ENCODE measurements around the gene NEO1.

NEO1 gene

GRCh38 chr15:73335471-73335870 lies 283.2 kb downstream of the NEO1 start:
- Histone ChIP-seq H3K9me3 (ENCODE audit: control insufficient read depth, low read length) (no peaks in the 10 kb centered on the region), H4K91ac (ENCODE audit: low read length) (no peak overlapping the region), H3K18ac (ENCODE audit: low read depth in 1 of 2, low read length in 2 of 2) (no peak overlapping the region), H3K4me3 (ENCODE audit: insufficient read depth in 1 of 2, low read depth in 1 of 2, low read length in 2 of 2) (no peak overlapping the region), H4K8ac (ENCODE audit: low read length) (no peak overlapping the region), H2BK12ac (ENCODE audit: low read length in 2 of 2) (no peak overlapping the region), H3K79me1 (replicated peaks; ENCODE audit: low read length, poor library complexity, severe bottlenecking) (no peaks in the 10 kb centered on the region), H3K4me2 (ENCODE audit: low read length, poor library complexity, severe bottlenecking) (no peak overlapping the region), H3K27me3 (ENCODE audit: control insufficient read depth in 1 of 2, insufficient read depth in 1 of 2, low read length in 2 of 2) (peaks cover 32 to 58% of the 10 kb centered on the region in 2 experiments), H2BK5ac (ENCODE audit: low read depth, low read length, poor library complexity, severe bottlenecking) (no peak overlapping the region), H3K27ac (ENCODE audit: low read length, poor library complexity, severe bottlenecking) (no peak overlapping the region), H3K23ac (ENCODE audit: low read length in 2 of 2) (no peak overlapping the region), H3K4me1 (ENCODE audit: control insufficient read depth, insufficient read depth, low read depth, low read length) (no peaks in the 10 kb centered on the region), H2BK120ac (ENCODE audit: low read depth, low read length) (no peak overlapping the region), H2BK15ac (ENCODE audit: low read depth, poor library complexity, severe bottlenecking) (no peak overlapping the region), H3K4ac (ENCODE audit: low read depth in 1 of 2, low read length in 2 of 2) (no peak overlapping the region), H2AK5ac (ENCODE audit: low read length, severe bottlenecking) (no peak overlapping the region), H3K36me3 (ENCODE audit: control insufficient read depth in 1 of 2, insufficient read depth in 2 of 2, low read depth in 1 of 2, low read length in 2 of 2) (no peaks in the 10 kb centered on the region), H2AFZ (ENCODE audit: low read depth, low read length) (no peak overlapping the region), H3K14ac (ENCODE audit: low read length in 2 of 2) (no peak overlapping the region), H3K9ac (ENCODE audit: low read length) (no peak overlapping the region)
- WGBS: 77% methylated on average over 5 of the region's 5 CpGs
- no peak for DNase-seq

- Histone ChIP-seq H4K8ac (ENCODE audit: low read length) (no peak overlapping the region), H2BK120ac (ENCODE audit: low read depth, low read length) (no peak overlapping the region), H3K4me1 (ENCODE audit: control insufficient read depth, insufficient read depth, low read depth, low read length) (no peaks in the 10 kb centered on the region), H3K27ac (ENCODE audit: low read length, poor library complexity, severe bottlenecking) (no peak overlapping the region), H3K14ac (ENCODE audit: low read length in 2 of 2) (no peak overlapping the region), H2BK12ac (ENCODE audit: low read length in 2 of 2) (no peak overlapping the region), H2BK5ac (ENCODE audit: low read depth, low read length, poor library complexity, severe bottlenecking) (no peak overlapping the region), H3K9ac (ENCODE audit: low read length) (no peak overlapping the region), H3K4me2 (ENCODE audit: low read length, poor library complexity, severe bottlenecking) (no peak overlapping the region), H3K36me3 (ENCODE audit: control insufficient read depth in 1 of 2, insufficient read depth in 2 of 2, low read depth in 1 of 2, low read length in 2 of 2) (no peaks in the 10 kb centered on the region), H2AK5ac (ENCODE audit: low read length, severe bottlenecking) (no peak overlapping the region), H3K4me3 (ENCODE audit: insufficient read depth in 1 of 2, low read depth in 1 of 2, low read length in 2 of 2) (no peak overlapping the region), H3K9me3 (ENCODE audit: control insufficient read depth, low read length) (no peaks in the 10 kb centered on the region), H3K27me3 (ENCODE audit: control insufficient read depth in 1 of 2, insufficient read depth in 1 of 2, low read length in 2 of 2) (peaks cover 32 to 60% of the 10 kb centered on the region in 2 experiments), H2BK15ac (ENCODE audit: low read depth, poor library complexity, severe bottlenecking) (no peak overlapping the region), H3K4ac (ENCODE audit: low read depth in 1 of 2, low read length in 2 of 2) (no peak overlapping the region), H3K79me1 (replicated peaks; ENCODE audit: low read length, poor library complexity, severe bottlenecking) (no peaks in the 10 kb centered on the region), H3K23ac (ENCODE audit: low read length in 2 of 2) (no peak overlapping the region), H2AFZ (ENCODE audit: low read depth, low read length) (no peak overlapping the region), H3K18ac (ENCODE audit: low read depth in 1 of 2, low read length in 2 of 2) (no peak overlapping the region), H4K91ac (ENCODE audit: low read length) (no peak overlapping the region)
- WGBS: 82% methylated on average over 7 of the region's 7 CpGs
- no peak for DNase-seq
These were observed 284.5 kb downstream of the NEO1 start for GRCh38 chr15:73336756-73337155.

- Histone ChIP-seq H3K18ac (ENCODE audit: low read depth in 1 of 2, low read length in 2 of 2) (no peak overlapping the region), H2BK5ac (ENCODE audit: low read depth, low read length, poor library complexity, severe bottlenecking) (no peak overlapping the region), H3K27ac (ENCODE audit: low read length, poor library complexity, severe bottlenecking) (no peak overlapping the region), H3K14ac (ENCODE audit: low read length in 2 of 2) (no peak overlapping the region), H3K36me3 (ENCODE audit: control insufficient read depth in 1 of 2, insufficient read depth in 2 of 2, low read depth in 1 of 2, low read length in 2 of 2) (no peaks in the 10 kb centered on the region), H3K4me3 (ENCODE audit: insufficient read depth in 1 of 2, low read depth in 1 of 2, low read length in 2 of 2) (no peak overlapping the region), H3K4me2 (ENCODE audit: low read length, poor library complexity, severe bottlenecking) (no peak overlapping the region), H2AFZ (ENCODE audit: low read depth, low read length) (no peak overlapping the region), H3K23ac (ENCODE audit: low read length in 2 of 2) (no peak overlapping the region), H3K27me3 (ENCODE audit: control insufficient read depth in 1 of 2, insufficient read depth in 1 of 2, low read length in 2 of 2) (peaks cover 32 to 60% of the 10 kb centered on the region in 2 experiments), H2BK15ac (ENCODE audit: low read depth, poor library complexity, severe bottlenecking) (no peak overlapping the region), H3K4ac (ENCODE audit: low read depth in 1 of 2, low read length in 2 of 2) (no peak overlapping the region), H3K79me1 (replicated peaks; ENCODE audit: low read length, poor library complexity, severe bottlenecking) (no peaks in the 10 kb centered on the region), H3K4me1 (ENCODE audit: control insufficient read depth, insufficient read depth, low read depth, low read length) (no peaks in the 10 kb centered on the region), H3K9me3 (ENCODE audit: control insufficient read depth, low read length) (no peaks in the 10 kb centered on the region), H4K8ac (ENCODE audit: low read length) (no peak overlapping the region), H4K91ac (ENCODE audit: low read length) (no peak overlapping the region), H2BK120ac (ENCODE audit: low read depth, low read length) (no peak overlapping the region), H3K9ac (ENCODE audit: low read length) (no peak overlapping the region), H2BK12ac (ENCODE audit: low read length in 2 of 2) (no peak overlapping the region), H2AK5ac (ENCODE audit: low read length, severe bottlenecking) (no peak overlapping the region)
- DNase-seq: no peak
- WGBS: 94% methylated on average over 8 of the region's 8 CpGs
These were observed 284.9 kb downstream of the NEO1 start for GRCh38 chr15:73337187-73337586.

GRCh38 chr15:73338058-73338457 lies 285.8 kb downstream of the NEO1 start:
- no peak overlapping the region for H2AFZ ChIP-seq (ENCODE audit: low read depth, low read length)
- no peaks in the 10 kb centered on the region for H3K4me1 ChIP-seq (ENCODE audit: control insufficient read depth, insufficient read depth, low read depth, low read length)
- H3K4me2 ChIP-seq (ENCODE audit: low read length, poor library complexity, severe bottlenecking): no peak overlapping the region
- H2BK15ac ChIP-seq (ENCODE audit: low read depth, poor library complexity, severe bottlenecking): no peak overlapping the region
- no peaks in the 10 kb centered on the region for H3K79me1 ChIP-seq (replicated peaks; ENCODE audit: low read length, poor library complexity, severe bottlenecking)
- H3K18ac ChIP-seq (ENCODE audit: low read depth in 1 of 2, low read length in 2 of 2): no peak overlapping the region
- H2BK12ac ChIP-seq (ENCODE audit: low read length in 2 of 2): no peak overlapping the region
- no peak overlapping the region for H3K14ac ChIP-seq (ENCODE audit: low read length in 2 of 2)
- no peak overlapping the region for H3K9ac ChIP-seq (ENCODE audit: low read length)
- H3K27ac ChIP-seq (ENCODE audit: low read length, poor library complexity, severe bottlenecking): no peak overlapping the region
- 90% methylated on average over 6 of the region's 6 CpGs for WGBS
- peaks cover 4% of the 10 kb centered on the region for H3K9me3 ChIP-seq (ENCODE audit: control insufficient read depth, low read length)
- H2AK5ac ChIP-seq (ENCODE audit: low read length, severe bottlenecking): no peak overlapping the region
- H3K4me3 ChIP-seq (ENCODE audit: insufficient read depth in 1 of 2, low read depth in 1 of 2, low read length in 2 of 2): no peak overlapping the region
- peaks cover 32 to 63% of the 10 kb centered on the region in 2 experiments for H3K27me3 ChIP-seq (ENCODE audit: control insufficient read depth in 1 of 2, insufficient read depth in 1 of 2, low read length in 2 of 2)
- no peak overlapping the region for H2BK5ac ChIP-seq (ENCODE audit: low read depth, low read length, poor library complexity, severe bottlenecking)
- no peak for DNase-seq
- no peak overlapping the region for H2BK120ac ChIP-seq (ENCODE audit: low read depth, low read length)
- H3K4ac ChIP-seq (ENCODE audit: low read depth in 1 of 2, low read length in 2 of 2): no peak overlapping the region
- H4K8ac ChIP-seq (ENCODE audit: low read length): no peak overlapping the region
- H4K91ac ChIP-seq (ENCODE audit: low read length): no peak overlapping the region
- no peak overlapping the region for H3K23ac ChIP-seq (ENCODE audit: low read length in 2 of 2)
- no peaks in the 10 kb centered on the region for H3K36me3 ChIP-seq (ENCODE audit: control insufficient read depth in 1 of 2, insufficient read depth in 2 of 2, low read depth in 1 of 2, low read length in 2 of 2)
